Smooth muscle cell of the coronary artery (primary cell): Measurements from ENCODE around the gene RBM15B. TPM values are rescaled to one million over a fixed set of nuclear protein-coding genes. Genes with fewer than 3 reads are reported as not detected.

Experiments used
- total RNA-seq: library from RNA; depleted of rRNA; stranded (reverse); fragments of >200 nt; gene quantifications from 2 replicates; pipeline ENCODE4 v1.2.3, GENCODE V29; 2014; ENCODE audit warnings: low replicate concordance

Gene RBM15B, protein sequence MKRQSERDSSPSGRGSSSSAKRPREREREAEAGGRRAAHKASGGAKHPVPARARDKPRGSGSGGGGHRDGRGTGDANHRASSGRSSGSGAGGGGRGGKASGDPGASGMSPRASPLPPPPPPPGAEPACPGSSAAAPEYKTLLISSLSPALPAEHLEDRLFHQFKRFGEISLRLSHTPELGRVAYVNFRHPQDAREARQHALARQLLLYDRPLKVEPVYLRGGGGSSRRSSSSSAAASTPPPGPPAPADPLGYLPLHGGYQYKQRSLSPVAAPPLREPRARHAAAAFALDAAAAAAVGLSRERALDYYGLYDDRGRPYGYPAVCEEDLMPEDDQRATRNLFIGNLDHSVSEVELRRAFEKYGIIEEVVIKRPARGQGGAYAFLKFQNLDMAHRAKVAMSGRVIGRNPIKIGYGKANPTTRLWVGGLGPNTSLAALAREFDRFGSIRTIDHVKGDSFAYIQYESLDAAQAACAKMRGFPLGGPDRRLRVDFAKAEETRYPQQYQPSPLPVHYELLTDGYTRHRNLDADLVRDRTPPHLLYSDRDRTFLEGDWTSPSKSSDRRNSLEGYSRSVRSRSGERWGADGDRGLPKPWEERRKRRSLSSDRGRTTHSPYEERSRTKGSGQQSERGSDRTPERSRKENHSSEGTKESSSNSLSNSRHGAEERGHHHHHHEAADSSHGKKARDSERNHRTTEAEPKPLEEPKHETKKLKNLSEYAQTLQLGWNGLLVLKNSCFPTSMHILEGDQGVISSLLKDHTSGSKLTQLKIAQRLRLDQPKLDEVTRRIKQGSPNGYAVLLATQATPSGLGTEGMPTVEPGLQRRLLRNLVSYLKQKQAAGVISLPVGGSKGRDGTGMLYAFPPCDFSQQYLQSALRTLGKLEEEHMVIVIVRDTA
- 17.6 and 30.9 TPM in 2 replicates for total RNA-seq

DNA sequence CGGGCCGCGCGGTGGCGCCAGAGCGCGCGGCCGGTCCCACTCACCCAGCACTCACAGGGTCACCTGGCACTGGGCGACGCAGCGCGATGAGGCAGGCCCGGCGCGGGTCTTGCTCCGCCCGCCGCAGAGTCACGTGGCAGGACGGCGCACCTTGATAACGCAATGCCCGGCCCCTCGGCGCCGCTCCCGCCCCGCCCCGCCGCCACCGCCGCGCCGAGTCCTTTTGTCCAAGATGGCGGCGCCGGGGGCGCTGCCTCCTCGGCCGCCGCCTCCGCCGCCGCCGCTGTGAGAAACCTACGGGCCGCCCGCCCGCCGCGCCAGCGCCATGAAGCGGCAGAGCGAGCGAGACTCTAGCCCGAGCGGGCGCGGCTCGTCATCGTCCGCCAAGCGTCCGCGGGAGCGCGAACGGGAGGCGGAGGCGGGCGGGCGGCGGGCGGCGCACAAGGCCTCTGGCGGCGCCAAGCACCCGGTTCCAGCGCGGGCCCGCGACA is at the start of gene RBM15B:
Gene RBM15B, plus strand, starts transcription at position 211 of the 491 bp plus-strand sequence. Its CDS starts 115 bp downstream, at position 326.

DNA sequence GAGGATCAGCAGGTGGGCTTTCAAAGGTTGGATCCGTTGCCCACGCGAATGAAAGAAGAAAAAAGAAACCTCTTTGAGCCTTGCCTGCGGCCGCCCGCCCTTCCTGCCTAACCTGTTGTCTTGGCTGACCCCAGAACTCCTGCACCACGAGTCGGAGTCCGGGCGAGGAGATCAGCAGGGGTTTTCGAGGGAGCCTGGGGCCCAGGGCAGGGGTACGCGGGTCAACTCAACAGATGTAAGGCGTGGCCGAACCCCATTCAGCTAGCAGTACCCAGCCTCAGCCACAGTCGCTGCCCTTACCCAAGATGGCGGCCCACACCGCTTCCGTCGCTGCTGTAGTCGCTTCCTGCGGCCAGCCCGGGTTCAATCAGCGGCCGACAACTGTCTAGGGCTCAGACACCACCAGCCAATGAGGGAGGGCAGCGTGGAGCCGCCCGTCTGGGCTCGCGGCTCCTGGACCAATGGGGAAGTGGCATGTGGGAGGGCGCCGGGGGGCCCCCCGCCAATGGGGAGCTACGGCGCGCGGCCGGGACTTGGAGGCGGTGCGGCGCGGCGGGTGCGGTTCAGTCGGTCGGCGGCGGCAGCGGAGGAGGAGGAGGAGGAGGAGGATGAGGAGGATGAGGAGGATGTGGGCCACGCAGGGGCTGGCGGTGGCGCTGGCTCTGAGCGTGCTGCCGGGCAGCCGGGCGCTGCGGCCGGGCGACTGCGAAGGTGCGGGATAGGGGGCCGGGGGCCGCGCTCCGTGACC is 6.2 kb upstream of the RBM15B start, which contains the start of gene MANF:
Gene MANF, plus strand, starts transcription at position 566 of the 748 bp plus-strand sequence. Its CDS starts 52 bp downstream, at position 618.

Other genes starting within 250 kb of the RBM15B start
- gene MANF, start 6.0 kb upstream of the RBM15B start, total RNA-seq = 55.2 and 144 TPM in 2 replicates
- 10.1 and 18.0 TPM in 2 replicates for gene DCAF1, start 108.7 kb downstream of the RBM15B start, total RNA-seq
- gene RAD54L2, start 147.4 kb downstream of the RBM15B start, total RNA-seq = 9.8 and 10.6 TPM in 2 replicates